Spleen (tissue), 11 donors: ENCODE results near the gene COBL. TPM values are rescaled to one million over a fixed set of nuclear protein-coding genes. Genes with fewer than 3 reads are reported as not detected.

Experiments
- DNase-seq: peaks from one replicate; pipeline ENCODE4 v3.0.0-alpha.2; 2020
- H3K27ac ChIP-seq, 8 donors: fragments of 200-600 bp; sonication (generic) in 7 of 8; 1 replicate in 4 of 8; 2 replicates in 4 of 8; pipeline versions ENCODE4 v1.5.0 to v1.8.0; 2016 to 2021; ENCODE audit warnings: inconsistent platforms in 4 of 8, mild to moderate bottlenecking in 4 of 8, moderate library complexity in 1 of 8
- H3K27me3 ChIP-seq, 7 donors: fragments of 200-600 bp; sonication (generic) in 6 of 7; replicated peaks in 1 of 7; 1 replicate in 4 of 7; 2 replicates in 3 of 7; pipeline versions ENCODE4 v1.5.0 to v1.8.0; 2016 to 2021; ENCODE audit warnings: inconsistent platforms in 3 of 7, mild to moderate bottlenecking in 1 of 7
- H3K36me3 ChIP-seq, 6 donors: fragments of 200-600 bp; sonication (generic) in 5 of 6; 1 replicate in 4 of 6; 2 replicates in 2 of 6; pipeline versions ENCODE4 v1.5.0 to v1.8.0; 2016 to 2021; ENCODE audit warnings: inconsistent platforms in 2 of 6
- H3K4me1 ChIP-seq, 6 donors: fragments of 200-600 bp; sonication (generic) in 5 of 6; 1 replicate in 3 of 6; 2 replicates in 3 of 6; pipeline versions ENCODE4 v1.5.0 to v1.8.0; 2016 to 2021; ENCODE audit warnings: inconsistent platforms in 3 of 6
- H3K4me3 ChIP-seq, 8 donors: fragments of 200-600 bp; sonication (generic) in 7 of 8; 1 replicate in 4 of 8; 2 replicates in 4 of 8; pipeline versions ENCODE4 v1.5.0 to v1.8.0; 2016 to 2021; ENCODE audit warnings: inconsistent platforms in 4 of 8, mild to moderate bottlenecking in 4 of 8, moderate library complexity in 2 of 8
- H3K9me3 ChIP-seq, 8 donors: fragments of 200-600 bp; sonication (generic) in 7 of 8; 1 replicate in 4 of 8; 2 replicates in 4 of 8; pipeline versions ENCODE4 v1.5.0 to v1.8.0; 2016 to 2021; ENCODE audit warnings: inconsistent platforms in 4 of 8
- CTCF ChIP-seq, 11 experiments: fragments of 200-600 bp in 7 of 11; fragments of 450-650 bp in 4 of 11; sonication (generic) in 4 of 11; IDR thresholded peaks in 8 of 11; conservative IDR thresholded peaks in 3 of 11; 1 replicate in 7 of 11; 2 replicates in 4 of 11; pipeline versions ENCODE4 v1.4.0 to v1.8.0; 2016 to 2021; ENCODE audit warnings: antibody characterized with exemption in 11 of 11, inconsistent platforms in 4 of 11, mild to moderate bottlenecking in 1 of 11
- POLR2A ChIP-seq, 3 donors: fragments of 450-650 bp; IDR thresholded peaks; one replicate each; pipeline ENCODE4 v1.5.1; 2017; ENCODE audit warnings: antibody characterized with exemption in 3 of 3, mild to moderate bottlenecking in 1 of 3
- POLR2AphosphoS5 ChIP-seq, 3 donors: sonication (generic); formaldehyde crosslinking; IDR thresholded peaks; one replicate each; pipeline ENCODE4 v1.5.1; 2017; ENCODE audit warnings: antibody characterized with exemption in 3 of 3
- WGBS, 5 donors: extraction: QIAGEN DNeasy Blood & Tissue Kit in 3 of 5; methylation state at CpG; one replicate each; pipeline versions ENCODE4 v1.1.5 to v1.1.7; 2013 to 2018; 5-methylcytosine and 5-hydroxymethylcytosine counted together
- intact Hi-C: fragments of 100-400 bp; cut with DNase I; formaldehyde crosslinking; loops from one replicate; pipeline ENCODE4 v1.15.0; 2023; ENCODE audit warnings: low total_unique reads
- polyA plus RNA-seq, 3 donors: library from polyadenylated mRNA; stranded (reverse); fragments of 200-250 nt; gene quantifications; one replicate each; pipeline ENCODE4 v1.2.1, GENCODE V29; 2013
- total RNA-seq, 7 donors: library from RNA; depleted of rRNA in 3 of 7; stranded (reverse); fragments of >200 nt in 3 of 7; fragmentation: NEBNext Ultra II Directional in 4 of 7; extraction: Animal tissue kit (Norgen Biotek cat#: 25700) in 4 of 7; gene quantifications; one replicate each; pipeline versions ENCODE4 v1.1.0 to v1.2.1, GENCODE V29; 2016 to 2021
- donor health status: healthy with polysubstance abuse.
- donor health status: DM: no; HTN: no; CAD: no; lungs with moderate emphysema.
- donor health status: DM: no; HTN: no; CAD: no.
- donor health status: Bipolar disorder and iron deficiency.
- donor health status: healthy.
- donor health status: DM: no; HTN: no; CAD: no.
- donor health status: DM: yes; HTN: yes; CAD: no.

COBL gene
- total and polyA plus RNA-seq, 10 donors, result 0.09 to 0.80 (median 0.57) TPM; not detected in 1

DNA sequence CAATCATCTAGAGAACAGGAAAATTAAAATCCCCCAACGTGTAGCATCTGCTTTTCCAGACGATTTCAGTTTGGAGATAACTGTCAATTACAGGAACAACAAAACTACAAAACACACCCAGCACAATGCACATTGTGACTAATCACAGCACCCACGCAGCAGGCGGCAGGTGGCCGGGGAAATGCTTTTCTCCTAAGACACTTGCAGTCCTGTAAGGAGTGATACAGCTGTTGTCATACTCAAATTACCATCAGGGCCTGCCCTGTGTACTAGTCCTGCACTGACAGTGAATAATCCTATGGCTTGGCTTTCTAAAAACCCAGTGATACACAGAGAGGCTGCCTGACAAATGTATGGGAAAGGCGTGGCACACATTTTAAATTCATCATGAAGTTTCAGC, 37.8 kb downstream of the COBL start:
- intact Hi-C loops, result no loop called here
- H3K27ac ChIP-seq, result no peak overlapping the region
- DNase-seq, result no peak
- H3K4me1 ChIP-seq, result no peaks in the 10 kb centered on the region
- peaks cover 0 to 10% (median 0%) of the 10 kb centered on the region in 7 donors for H3K27me3 ChIP-seq
- H3K9me3 ChIP-seq, result peaks cover 0 to 11% (median 6%) of the 10 kb centered on the region in 8 donors
- no peak overlapping the region for H3K4me3 ChIP-seq
- no peaks in the 10 kb centered on the region for H3K36me3 ChIP-seq
- TF ChIP-seq CTCF (IDR thresholded peaks at IDR 0.05 in 8 of 11, conservative IDR thresholded peaks at IDR 0.05 in 3 of 11), result no peak
- TF ChIP-seq POLR2AphosphoS5 (IDR thresholded peaks at IDR 0.05), result no peak
- TF ChIP-seq POLR2A (IDR thresholded peaks at IDR 0.05), result no peak
- 59 to 82% (median 78%) methylated on average over 6 of the region's 6 CpGs for WGBS, 5 donors

- peaks cover 0 to 3% (median 0%) of the 10 kb centered on the region in 8 donors for H3K9me3 ChIP-seq
- peaks cover 0 to 10% (median 0%) of the 10 kb centered on the region in 7 donors for H3K27me3 ChIP-seq
- DNase-seq, result no peak
- H3K4me1 ChIP-seq, result no peaks in the 10 kb centered on the region
- no peak overlapping the region for H3K4me3 ChIP-seq
- H3K27ac ChIP-seq, result no peak overlapping the region
- WGBS, 5 donors, result 87 to 96% (median 93%) methylated on average over 3 to 5 of the region's 5 CpGs
- intact Hi-C loops, result no loop called here
- H3K36me3 ChIP-seq, result no peaks in the 10 kb centered on the region
- TF ChIP-seq CTCF (IDR thresholded peaks at IDR 0.05 in 8 of 11, conservative IDR thresholded peaks at IDR 0.05 in 3 of 11) (no peak), POLR2A (IDR thresholded peaks at IDR 0.05) (no peak), POLR2AphosphoS5 (IDR thresholded peaks at IDR 0.05) (no peak)
Measured at GRCh38 chr7:51276967-51277366, 39.6 kb downstream of the COBL start.

- H3K4me1 ChIP-seq, result no peaks in the 10 kb centered on the region
- no peaks in the 10 kb centered on the region for H3K9me3 ChIP-seq
- H3K4me3 ChIP-seq, result no peak overlapping the region
- H3K27me3 ChIP-seq, result peaks cover 0 to 10% (median 0%) of the 10 kb centered on the region in 7 donors
- H3K36me3 ChIP-seq, result no peaks in the 10 kb centered on the region
- intact Hi-C loops, result no loop called here
- WGBS, 5 donors, result 68 to 83% (median 74%) methylated on average over 7 of the region's 7 CpGs
- H3K27ac ChIP-seq, result no peak overlapping the region
- DNase-seq, result no peak
- TF ChIP-seq POLR2AphosphoS5 (IDR thresholded peaks at IDR 0.05) (no peak), CTCF (IDR thresholded peaks at IDR 0.05 in 8 of 11, conservative IDR thresholded peaks at IDR 0.05 in 3 of 11) (no peak), POLR2A (IDR thresholded peaks at IDR 0.05) (no peak)
Measured at GRCh38 chr7:51276091-51276605, 40.5 kb downstream of the COBL start.

DNA sequence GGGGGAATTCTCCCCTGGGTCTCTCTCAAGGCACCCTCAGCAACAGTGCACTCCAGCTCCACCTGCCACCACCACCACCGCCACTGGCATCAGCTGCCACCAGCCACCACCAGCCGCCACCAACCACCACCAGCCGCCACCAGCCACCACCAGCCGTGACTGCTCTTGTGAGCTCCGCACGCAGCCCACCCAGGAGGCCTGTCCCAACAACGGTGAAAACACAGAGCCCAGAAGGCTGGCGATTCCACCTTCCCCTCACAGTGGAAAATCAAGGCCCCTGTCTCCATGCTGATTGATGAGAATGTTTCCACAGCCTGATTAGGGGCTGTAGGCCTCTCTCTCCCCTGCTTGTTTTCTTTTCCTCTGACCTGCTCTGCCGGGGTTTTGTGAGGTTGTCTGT, 41.1 kb downstream of the COBL start:
- DNase-seq, result no peak
- intact Hi-C loops, result no loop called here
- TF ChIP-seq POLR2A (IDR thresholded peaks at IDR 0.05) (no peak), POLR2AphosphoS5 (IDR thresholded peaks at IDR 0.05) (no peak), CTCF (IDR thresholded peaks at IDR 0.05 in 8 of 11, conservative IDR thresholded peaks at IDR 0.05 in 3 of 11) (no peak)

More for the DNA sequence above, 41.1 kb downstream of the COBL start:
- Histone ChIP-seq H3K9me3 (no peaks in the 10 kb centered on the region), H3K4me3 (no peak overlapping the region), H3K36me3 (no peaks in the 10 kb centered on the region), H3K27me3 (peaks cover 0 to 9% (median 0%) of the 10 kb centered on the region in 7 donors), H3K27ac (no peak overlapping the region), H3K4me1 (no peaks in the 10 kb centered on the region)
- WGBS, 5 donors, result 64 to 84% (median 71%) methylated on average over 8 to 9 of the region's 9 CpGs
